Hepatocyte (in vitro differentiated cells): Measurements from ENCODE around the gene FAM3D. TPM values are rescaled to one million over a fixed set of nuclear protein-coding genes. Genes with fewer than 3 reads are reported as not detected.

Experiments used
- DNase-seq: peaks from one replicate; pipeline ENCODE4 v3.0.0-alpha.2; 2016; ENCODE audit warnings: low spot score
- H2AFZ ChIP-seq: fragments of 200-600 bp; sonication (generic); 2 replicates; pipeline ENCODE4 v1.6.0; 2016; ENCODE audit warnings: antibody characterized with exemption, mild to moderate bottlenecking
- H3K27ac ChIP-seq: fragments of 200-600 bp; sonication (generic); 2 replicates; pipeline ENCODE4 v1.5.1; 2016; ENCODE audit warnings: mild to moderate bottlenecking
- H3K27me3 ChIP-seq: fragments of 200-600 bp; sonication (generic); 2 replicates; pipeline ENCODE4 v1.6.1; 2016
- H3K36me3 ChIP-seq: fragments of 200-600 bp; sonication (generic); replicated peaks from 2 replicates; pipeline ENCODE4 v1.5.1; 2016; ENCODE audit warnings: low read depth; ENCODE audit not compliant: insufficient read depth
- H3K4me1 ChIP-seq: fragments of 200-600 bp; sonication (generic); 2 replicates; pipeline ENCODE4 v1.5.1; 2016; ENCODE audit warnings: mild to moderate bottlenecking, moderate library complexity; ENCODE audit not compliant: insufficient read depth
- H3K4me2 ChIP-seq: fragments of 200-600 bp; sonication (generic); 2 replicates; pipeline ENCODE4 v1.6.0; 2016
- H3K4me3 ChIP-seq: fragments of 200-600 bp; sonication (generic); 2 replicates; pipeline ENCODE4 v1.5.1; 2016; ENCODE audit warnings: mild to moderate bottlenecking
- H3K79me2 ChIP-seq: fragments of 200-600 bp; sonication (generic); 2 replicates; pipeline ENCODE4 v1.6.0; 2017; ENCODE audit warnings: mild to moderate bottlenecking
- H3K9me2 ChIP-seq: fragments of 200-600 bp; sonication (generic); replicated peaks from 2 replicates; pipeline ENCODE4 v1.6.0; 2017; ENCODE audit warnings: mild to moderate bottlenecking; ENCODE audit not compliant: insufficient read depth
- H3K9me3 ChIP-seq: fragments of 200-600 bp; sonication (generic); 2 replicates; pipeline ENCODE4 v1.5.1; 2016; ENCODE audit warnings: low read depth, mild to moderate bottlenecking
- H4K20me1 ChIP-seq: fragments of 200-600 bp; sonication (generic); 2 replicates; pipeline ENCODE4 v1.6.0; 2016; ENCODE audit warnings: mild to moderate bottlenecking; ENCODE audit not compliant: insufficient read depth, poor library complexity, severe bottlenecking
- CTCF ChIP-seq: fragments of 200-600 bp; sonication (generic); IDR thresholded peaks from 2 replicates; pipeline ENCODE4 v1.5.1; 2016; ENCODE audit warnings: antibody characterized with exemption, mild to moderate bottlenecking; ENCODE audit not compliant: poor library complexity
- EZH2 ChIP-seq: fragments of 200-600 bp; sonication (generic); IDR thresholded peaks from 2 replicates; pipeline ENCODE4 v1.6.1; 2016; ENCODE audit warnings: antibody characterized with exemption, mild to moderate bottlenecking, borderline replicate concordance
- EZH2phosphoT487 ChIP-seq: fragments of 200-600 bp; sonication (generic); IDR thresholded peaks from one replicate; pipeline ENCODE4 v1.6.1; 2018; ENCODE audit warnings: antibody characterized with exemption, mild to moderate bottlenecking, low read depth, moderate library complexity; ENCODE audit not compliant: unreplicated experiment, severe bottlenecking
- WGBS: methylation state at CpG from one replicate; pipeline ENCODE4 v1.1.6; 2016; ENCODE audit warnings: low lambda C conversion rate; ENCODE audit errors: missing lambda C conversion rate; 5-methylcytosine and 5-hydroxymethylcytosine counted together
- polyA plus RNA-seq: library from polyadenylated mRNA; unstranded; fragments of >200 nt; fragmentation: Nextera tagmentation; extraction: Ambion mirVana; gene quantifications from 2 replicates; pipeline ENCODE4 v1.2.1, GENCODE V29; 2016
- total RNA-seq: library from RNA; depleted of rRNA; stranded (reverse); fragments of >200 nt; gene quantifications from 2 replicates; pipeline ENCODE4 v1.2.3, GENCODE V29; 2014

Gene FAM3D
- total and polyA plus RNA-seq, 2 experiments from 2014 or later, result 4.3 to 4.5 TPM

GRCh38 chr3:58623478-58623877 lies 43.1 kb downstream of the FAM3D start:
- H3K27ac ChIP-seq, result no peak overlapping the region
- no peaks in the 10 kb centered on the region for H3K9me2 ChIP-seq
- no peaks in the 10 kb centered on the region for H3K27me3 ChIP-seq
- H3K4me1 ChIP-seq, result peaks cover 25% of the 10 kb centered on the region
- no peak for DNase-seq
- H3K79me2 ChIP-seq, result no peaks in the 10 kb centered on the region
- no peak overlapping the region for H3K4me3 ChIP-seq
- WGBS, result 66% methylated on average over 8 of the region's 8 CpGs
- no peak for TF ChIP-seq EZH2phosphoT487
- TF ChIP-seq CTCF, result no peak
- no peak for TF ChIP-seq EZH2
- H3K4me2 ChIP-seq, result no peak overlapping the region
- H2AFZ ChIP-seq, result no peak overlapping the region
- no peaks in the 10 kb centered on the region for H3K9me3 ChIP-seq
- no peaks in the 10 kb centered on the region for H4K20me1 ChIP-seq
- no peaks in the 10 kb centered on the region for H3K36me3 ChIP-seq

- Histone ChIP-seq H2AFZ (no peak overlapping the region), H3K27ac (no peak overlapping the region), H4K20me1 (no peaks in the 10 kb centered on the region), H3K9me3 (no peaks in the 10 kb centered on the region), H3K4me1 (peaks cover 25% of the 10 kb centered on the region), H3K79me2 (no peaks in the 10 kb centered on the region), H3K36me3 (no peaks in the 10 kb centered on the region), H3K27me3 (no peaks in the 10 kb centered on the region), H3K4me2 (no peak overlapping the region), H3K9me2 (no peaks in the 10 kb centered on the region), H3K4me3 (no peak overlapping the region)
- TF ChIP-seq CTCF, result no peak
- no peak for TF ChIP-seq EZH2
- WGBS, result 95% methylated on average over 8 of the region's 8 CpGs
- DNase-seq, result no peak
Observed at GRCh38 chr3:58622892-58623291, 43.7 kb downstream of the FAM3D start.

- Histone ChIP-seq H3K4me2 (no peak overlapping the region), H4K20me1 (no peaks in the 10 kb centered on the region), H3K27ac (no peak overlapping the region), H3K4me1 (peaks cover 23% of the 10 kb centered on the region), H3K27me3 (no peaks in the 10 kb centered on the region), H3K9me3 (no peaks in the 10 kb centered on the region), H2AFZ (no peak overlapping the region), H3K4me3 (no peak overlapping the region), H3K79me2 (no peaks in the 10 kb centered on the region), H3K36me3 (no peaks in the 10 kb centered on the region), H3K9me2 (no peaks in the 10 kb centered on the region)
- no peak for DNase-seq
- no peak for TF ChIP-seq EZH2
- no peak for TF ChIP-seq EZH2phosphoT487
- 83% methylated on average over 4 of the region's 4 CpGs for WGBS
Observed at GRCh38 chr3:58622436-58622835, 44.1 kb downstream of the FAM3D start.

- H3K36me3 ChIP-seq, result no peaks in the 10 kb centered on the region
- H3K79me2 ChIP-seq, result no peaks in the 10 kb centered on the region
- H4K20me1 ChIP-seq, result no peaks in the 10 kb centered on the region
- no peaks in the 10 kb centered on the region for H3K9me2 ChIP-seq
- H2AFZ ChIP-seq, result no peak overlapping the region
- H3K27ac ChIP-seq, result no peak overlapping the region
- H3K27me3 ChIP-seq, result no peaks in the 10 kb centered on the region
- no peak for DNase-seq
- H3K9me3 ChIP-seq, result no peaks in the 10 kb centered on the region
- no peak for TF ChIP-seq EZH2phosphoT487
- no peak for TF ChIP-seq EZH2
- no peak for TF ChIP-seq CTCF
- H3K4me2 ChIP-seq, result no peak overlapping the region
- whole genome bisulfite sequencing, result 85% methylated on average over 6 of the region's 6 CpGs
- peaks cover 21% of the 10 kb centered on the region for H3K4me1 ChIP-seq
- no peak overlapping the region for H3K4me3 ChIP-seq
Observed at GRCh38 chr3:58621086-58621830, 45.3 kb downstream of the FAM3D start.
